ENCODE data around the gene PCBD2. TPM values are rescaled to one million over a fixed set of nuclear protein-coding genes. Genes with fewer than 3 reads are reported as not detected.

Gene PCBD2
- total and polyA plus RNA-seq, 2 experiments from 2014 or later, result 5.8 to 10.1 TPM

- 92 to 99% methylated on average over 3 of the region's 3 CpGs for WGBS, 2 experiments (ENCODE audit: low coverage in 1 of 2, low lambda C conversion rate in 2 of 2, missing lambda C conversion rate in 2 of 2)
- Histone ChIP-seq H3K4me2 (ENCODE audit: unreplicated experiment) (no peak overlapping the region), H3F3A (ENCODE audit: insufficient read depth) (no peaks in the 10 kb centered on the region), H3K4me1 (ENCODE audit: insufficient read depth) (no peaks in the 10 kb centered on the region), H2AFZ (no peak overlapping the region), H3K9ac (no peak overlapping the region), H3K9me3 (ENCODE audit: low read depth) (no peaks in the 10 kb centered on the region), H3K4me3 (no peak overlapping the region), H3K36me3 (ENCODE audit: low read depth) (no peaks in the 10 kb centered on the region), H3K9me2 (ENCODE audit: insufficient read depth) (no peaks in the 10 kb centered on the region), H3K79me2 (ENCODE audit: insufficient read depth) (no peaks in the 10 kb centered on the region), H4K20me1 (ENCODE audit: insufficient read depth) (no peaks in the 10 kb centered on the region), H3K27me3 (replicated peaks; ENCODE audit: insufficient read depth) (no peaks in the 10 kb centered on the region), H3K27ac (no peak overlapping the region)
- in situ Hi-C loops (cut with MboI), result no loop called here
- DNase-seq, result no peak
- TF ChIP-seq EZH2phosphoT487 (IDR thresholded peaks at IDR 0.05; ENCODE audit: insufficient read depth, low read depth) (no peak), EZH2 (IDR thresholded peaks at IDR 0.05; ENCODE audit: insufficient read depth, poor library complexity, severe bottlenecking) (no peak)
Measured at GRCh38 chr5:134965271-134965825, 60.4 kb downstream of the PCBD2 start.

- Histone ChIP-seq H3K4me3 (no peak within 1 kb of the TSS), H3K27me3 (replicated peaks; ENCODE audit: insufficient read depth) (no peaks in the 10 kb centered on the region), H2AFZ (no peak within 1 kb of the TSS), H3K9ac (no peak within 1 kb of the TSS), H3K9me3 (ENCODE audit: low read depth) (no peaks in the 10 kb centered on the region), H3K4me1 (ENCODE audit: insufficient read depth) (no peaks in the 10 kb centered on the region), H3K36me3 (ENCODE audit: low read depth) (no peaks in the 10 kb centered on the region), H3K79me2 (ENCODE audit: insufficient read depth) (no peaks in the 10 kb centered on the region), H3K27ac (no peak within 1 kb of the TSS), H3K9me2 (ENCODE audit: insufficient read depth) (no peaks in the 10 kb centered on the region), H3F3A (ENCODE audit: insufficient read depth) (no peaks in the 10 kb centered on the region), H3K4me2 (ENCODE audit: unreplicated experiment) (no peak within 1 kb of the TSS), H4K20me1 (ENCODE audit: insufficient read depth) (no peaks in the 10 kb centered on the region)
- in situ Hi-C loops (cut with MboI), result no loop called here
- TF ChIP-seq EZH2 (IDR thresholded peaks at IDR 0.05; ENCODE audit: insufficient read depth, poor library complexity, severe bottlenecking) (no peak), EZH2phosphoT487 (IDR thresholded peaks at IDR 0.05; ENCODE audit: insufficient read depth, low read depth) (no peak)
- 74 to 85% methylated on average over 3 of the region's 3 CpGs for WGBS, 2 experiments (ENCODE audit: low coverage in 1 of 2, low lambda C conversion rate in 2 of 2, missing lambda C conversion rate in 2 of 2)
- DNase-seq, result no peak
Measured at GRCh38 chr5:134967607-134968006, 62.7 kb downstream of the PCBD2 start, which contains the start of gene CATSPER3. Gene CATSPER3 (plus strand): TSS chr5:134967907. CDS start chr5:134967992, 85 bp downstream.

- no peak overlapping the region for H3K27ac ChIP-seq
- TF ChIP-seq EZH2phosphoT487 (IDR thresholded peaks at IDR 0.05; ENCODE audit: insufficient read depth, low read depth) (no peak), EZH2 (IDR thresholded peaks at IDR 0.05; ENCODE audit: insufficient read depth, poor library complexity, severe bottlenecking) (no peak)
- H3K9ac ChIP-seq, result no peak overlapping the region
- no peak overlapping the region for H3K4me3 ChIP-seq
- no peaks in the 10 kb centered on the region for H3K79me2 ChIP-seq (ENCODE audit: insufficient read depth)
- 90 to 96% methylated on average over 3 of the region's 3 CpGs for WGBS, 2 experiments (ENCODE audit: low coverage in 1 of 2, low lambda C conversion rate in 2 of 2, missing lambda C conversion rate in 2 of 2)
- H3K9me3 ChIP-seq (ENCODE audit: low read depth), result no peaks in the 10 kb centered on the region
- H3K27me3 ChIP-seq (replicated peaks; ENCODE audit: insufficient read depth), result no peaks in the 10 kb centered on the region
- no peaks in the 10 kb centered on the region for H3K4me1 ChIP-seq (ENCODE audit: insufficient read depth)
- no peaks in the 10 kb centered on the region for H3K36me3 ChIP-seq (ENCODE audit: low read depth)
- DNase-seq, result no peak
- H3K9me2 ChIP-seq (ENCODE audit: insufficient read depth), result no peaks in the 10 kb centered on the region
- H3K4me2 ChIP-seq (ENCODE audit: unreplicated experiment), result no peak overlapping the region
- in situ Hi-C loops (cut with MboI), result no loop called here
- H4K20me1 ChIP-seq (ENCODE audit: insufficient read depth), result no peaks in the 10 kb centered on the region
- H2AFZ ChIP-seq, result no peak overlapping the region
- H3F3A ChIP-seq (ENCODE audit: insufficient read depth), result no peaks in the 10 kb centered on the region
Measured at GRCh38 chr5:134968055-134968454, 63.1 kb downstream of the PCBD2 start.

- no peaks in the 10 kb centered on the region for H3K79me2 ChIP-seq (ENCODE audit: insufficient read depth)
- in situ Hi-C loops (cut with MboI), result no loop called here
- H4K20me1 ChIP-seq (ENCODE audit: insufficient read depth), result no peaks in the 10 kb centered on the region
- no peak overlapping the region for H3K4me2 ChIP-seq (ENCODE audit: unreplicated experiment)
- H3K4me3 ChIP-seq, result no peak overlapping the region
- no peaks in the 10 kb centered on the region for H3K36me3 ChIP-seq (ENCODE audit: low read depth)
- TF ChIP-seq EZH2 (IDR thresholded peaks at IDR 0.05; ENCODE audit: insufficient read depth, poor library complexity, severe bottlenecking) (no peak), EZH2phosphoT487 (IDR thresholded peaks at IDR 0.05; ENCODE audit: insufficient read depth, low read depth) (no peak)
- H3K4me1 ChIP-seq (ENCODE audit: insufficient read depth), result no peaks in the 10 kb centered on the region
- no peak overlapping the region for H3K27ac ChIP-seq
- no peaks in the 10 kb centered on the region for H3K27me3 ChIP-seq (replicated peaks; ENCODE audit: insufficient read depth)
- no peaks in the 10 kb centered on the region for H3K9me3 ChIP-seq (ENCODE audit: low read depth)
- no peaks in the 10 kb centered on the region; the same call in 1 of the 2 replicates for H3K9me2 ChIP-seq (ENCODE audit: insufficient read depth)
- DNase-seq, result no peak
- H3K9ac ChIP-seq, result no peak overlapping the region
- H3F3A ChIP-seq (ENCODE audit: insufficient read depth), result no peaks in the 10 kb centered on the region
- no peak overlapping the region for H2AFZ ChIP-seq
Measured at GRCh38 chr5:134969166-134969565, 64.2 kb downstream of the PCBD2 start.
